Measurements from ENCODE around the gene FHIP2A. TPM values are rescaled to one million over a fixed set of nuclear protein-coding genes. Genes with fewer than 3 reads are reported as not detected.

Gene FHIP2A
- 28.0 and 30.7 TPM in 2 replicates for polyA plus RNA-seq
- 55.5 and 63.6 TPM in 2 replicates for polyA minus RNA-seq

- Histone ChIP-seq H3K27ac (ENCODE audit: low read length) (peak within 1 kb of the TSS; percentile 73), H3K9me2 (ENCODE audit: insufficient read depth, low read length) (no peaks in the 10 kb centered on the region)
These were observed at the start of gene FHIP2A for GRCh38 chr10:114821293-114821914. Gene FHIP2A (plus strand): TSS chr10:114821780. CDS start chr10:114822079, 299 bp downstream.

More at GRCh38 chr10:114821293-114821914, at the start of gene FHIP2A:
- Histone ChIP-seq H4K20me1 (ENCODE audit: insufficient read depth) (no peaks in the 10 kb centered on the region), H2AFZ (ENCODE audit: low read depth, low read length) (peak within 1 kb of the TSS; percentile 52), H3K79me2 (replicated peaks; ENCODE audit: insufficient read depth, low read length) (peaks cover 37% of the 10 kb centered on the region), H3K9ac (ENCODE audit: low read length) (peak within 1 kb of the TSS; percentile 87), H3K27me3 (ENCODE audit: insufficient read depth, low read depth, low read length) (no peaks in the 10 kb centered on the region), H3K36me3 (ENCODE audit: insufficient read depth, low read length) (peaks cover 3% of the 10 kb centered on the region), H3K4me2 (ENCODE audit: low read length) (peak within 1 kb of the TSS; percentile 71), H3K9me3 (ENCODE audit: low read length) (no peaks in the 10 kb centered on the region), H3F3A (ENCODE audit: insufficient read depth, low read length, poor library complexity, severe bottlenecking) (no peaks in the 10 kb centered on the region), H3K4me3 (ENCODE audit: low read length) (peak within 1 kb of the TSS; percentile 85)
- no peak for TF ChIP-seq EP300 (conservative IDR thresholded peaks at IDR 0.05; ENCODE audit: poor library complexity, severe bottlenecking)
- no peak for TF ChIP-seq MXI1 (conservative IDR thresholded peaks at IDR 0.05; ENCODE audit: poor library complexity, severe bottlenecking)
- TF ChIP-seq REST (IDR thresholded peaks at IDR 0.05; ENCODE audit: borderline replicate concordance) = no peak
- TF ChIP-seq CTCF (IDR thresholded peaks at IDR 0.05; ENCODE audit: poor library complexity, severe bottlenecking) = peak; percentile 73
- no peak for TF ChIP-seq TAF1 (IDR thresholded peaks at IDR 0.05; ENCODE audit: low read depth)
- TF ChIP-seq RAD21 (conservative IDR thresholded peaks at IDR 0.05) = peak; percentile 50
- peak; percentile 65 for TF ChIP-seq SMC3 (conservative IDR thresholded peaks at IDR 0.05; ENCODE audit: poor library complexity)
- TF ChIP-seq POLR2AphosphoS5 (IDR thresholded peaks at IDR 0.05) = peak; percentile 68
